H9 (cell line): ENCODE measurements around the gene SGTA. TPM values are rescaled to one million over a fixed set of nuclear protein-coding genes. Genes with fewer than 3 reads are reported as not detected.
A peak's percentile ranks its signal among the peaks of the same experiment; 100 is the strongest.

ENCODE experiments used
- DNase-seq: peaks from one replicate; pipeline ENCODE4 v3.0.0-alpha.2; 2017
- H2AFZ ChIP-seq: one replicate; pipeline ENCODE4 v1.6.1; 2013; ENCODE audit warnings: mild to moderate bottlenecking, low read length, control low read depth, moderate library complexity
- H2AK5ac ChIP-seq: 2 replicates; pipeline ENCODE4 v1.6.1; 2013; ENCODE audit warnings: low read length, control low read depth, mixed read lengths; ENCODE audit not compliant: insufficient read length
- H2BK120ac ChIP-seq: one replicate; pipeline ENCODE4 v1.6.1; 2013; ENCODE audit warnings: low read depth, mild to moderate bottlenecking, low read length, control low read depth, inconsistent platforms; ENCODE audit not compliant: poor library complexity, severe bottlenecking
- H2BK12ac ChIP-seq: 2 replicates; pipeline ENCODE4 v1.6.1; 2013; ENCODE audit warnings: low read length, control low read depth, mixed read lengths, low read depth; ENCODE audit not compliant: insufficient read length
- H2BK15ac ChIP-seq: 2 replicates; pipeline ENCODE4 v1.6.1; 2013; ENCODE audit warnings: low read depth, low read length, control low read depth
- H2BK20ac ChIP-seq: one replicate; pipeline ENCODE4 v1.6.1; 2013; ENCODE audit warnings: low read depth, mild to moderate bottlenecking, low read length, control low read depth, inconsistent platforms; ENCODE audit not compliant: poor library complexity, severe bottlenecking
- H2BK5ac ChIP-seq: 2 replicates; pipeline ENCODE4 v1.6.1; 2013; ENCODE audit warnings: low read length, control low read depth, mixed read lengths; ENCODE audit not compliant: insufficient read length
- H3K14ac ChIP-seq: 2 replicates; pipeline ENCODE4 v1.6.1; 2013; ENCODE audit warnings: low read length, control low read depth; ENCODE audit not compliant: insufficient read depth
- H3K18ac ChIP-seq: 2 replicates; pipeline ENCODE4 v1.6.1; 2013; ENCODE audit warnings: low read depth, mild to moderate bottlenecking, mixed read lengths, low read length, control low read depth; ENCODE audit not compliant: insufficient read length
- H3K23ac ChIP-seq: 2 replicates; pipeline ENCODE4 v1.6.1; 2013; ENCODE audit warnings: low read length, control low read depth, mixed read lengths, low read depth; ENCODE audit not compliant: insufficient read length
- H3K23me2 ChIP-seq: 2 replicates; pipeline ENCODE4 v1.6.1; 2013; ENCODE audit warnings: low read depth, mild to moderate bottlenecking, mixed read lengths, low read length, control low read depth; ENCODE audit not compliant: insufficient read length, poor library complexity, severe bottlenecking
- H3K27ac ChIP-seq: 2 replicates; pipeline ENCODE4 v1.5.1; 2013; ENCODE audit warnings: low read length, control low read depth, mixed read lengths, low read depth; ENCODE audit not compliant: insufficient read length
- H3K27me3 ChIP-seq: 2 replicates; pipeline ENCODE4 v1.6.1; 2013; ENCODE audit warnings: low read length, control low read depth, inconsistent platforms; ENCODE audit not compliant: insufficient read depth
- H3K4ac ChIP-seq: 2 replicates; pipeline ENCODE4 v1.6.1; 2013; ENCODE audit warnings: low read depth, mild to moderate bottlenecking, control low read depth, inconsistent platforms, low read length, moderate library complexity
- H3K4me1 ChIP-seq: 2 replicates; pipeline ENCODE4 v1.6.1; 2013; ENCODE audit warnings: low read length, control low read depth, inconsistent platforms; ENCODE audit not compliant: insufficient read depth
- H3K4me2 ChIP-seq: 2 replicates; pipeline ENCODE4 v1.6.1; 2013; ENCODE audit warnings: low read length, control low read depth, mixed read lengths; ENCODE audit not compliant: insufficient read length, insufficient read depth
- H3K56ac ChIP-seq: 2 replicates; pipeline ENCODE4 v1.6.1; 2013; ENCODE audit warnings: low read depth, mild to moderate bottlenecking, mixed read lengths, low read length, control low read depth; ENCODE audit not compliant: insufficient read length
- H3K79me1 ChIP-seq: 2 replicates; pipeline ENCODE4 v1.6.1; 2013; ENCODE audit warnings: low read depth, mild to moderate bottlenecking, moderate library complexity, low read length, control low read depth, inconsistent platforms; ENCODE audit not compliant: insufficient read depth, poor library complexity, severe bottlenecking
- H3K79me2 ChIP-seq: 2 replicates; pipeline ENCODE4 v1.6.1; 2013; ENCODE audit warnings: low read length, control low read depth, inconsistent platforms; ENCODE audit not compliant: insufficient read depth
- H3K9ac ChIP-seq: 2 replicates; pipeline ENCODE4 v1.6.1; 2013; ENCODE audit warnings: low read length, control low read depth, mixed read lengths; ENCODE audit not compliant: insufficient read length; ENCODE audit errors: extremely low read depth
- H3K9me3 ChIP-seq: one replicate; pipeline ENCODE4 v1.6.1; 2013; ENCODE audit warnings: low read depth, low read length, inconsistent platforms; ENCODE audit not compliant: control insufficient read depth
- H3T11ph ChIP-seq: one replicate; pipeline ENCODE4 v1.6.1; 2013; ENCODE audit warnings: mild to moderate bottlenecking, low read length, control low read depth, inconsistent platforms
- H4K20me1 ChIP-seq: one replicate; pipeline ENCODE4 v1.6.1; 2013; ENCODE audit not compliant: control insufficient read depth, insufficient read length, insufficient read depth
- H4K5ac ChIP-seq: 2 replicates; pipeline ENCODE4 v1.6.1; 2013; ENCODE audit warnings: low read depth, mild to moderate bottlenecking, mixed read lengths, low read length, control low read depth; ENCODE audit not compliant: insufficient read length
- H4K8ac ChIP-seq: replicated peaks from 2 replicates; pipeline ENCODE4 v1.6.1; 2013; ENCODE audit warnings: low read length, control low read depth, mixed read lengths, low read depth; ENCODE audit not compliant: insufficient read length
- H4K91ac ChIP-seq: 2 replicates; pipeline ENCODE4 v1.6.1; 2013; ENCODE audit warnings: low read depth, mild to moderate bottlenecking, moderate library complexity, mixed read lengths, low read length, control low read depth; ENCODE audit not compliant: insufficient read length
- H3K27ac Mint-ChIP-seq, 3 experiments: 2 replicates in 2 of 3; 3 replicates in 1 of 3; pipeline ENCODE4 v1.8.0; 2020 to 2021; ENCODE audit warnings: mixed read lengths in 3 of 3, mild to moderate bottlenecking in 1 of 3, moderate library complexity in 1 of 3
- H3K27me3 Mint-ChIP-seq: 2 replicates; pipeline ENCODE4 v1.8.0; 2021; ENCODE audit warnings: low read depth, mild to moderate bottlenecking, moderate library complexity, mixed read lengths
- H3K36me3 Mint-ChIP-seq, 3 experiments: 2 replicates in 2 of 3; 3 replicates in 1 of 3; pipeline ENCODE4 v1.8.0; 2020 to 2021; ENCODE audit warnings: low read depth in 3 of 3, mixed read lengths in 3 of 3; ENCODE audit not compliant: insufficient read depth in 1 of 3
- H3K4me1 Mint-ChIP-seq, 2 experiments: 2 replicates each; pipeline ENCODE4 v1.8.0; 2020; ENCODE audit warnings: mixed read lengths in 2 of 2
- H3K4me3 Mint-ChIP-seq, 2 experiments: 2 replicates in 1 of 2; 3 replicates in 1 of 2; pipeline ENCODE4 v1.8.0; 2020 to 2021; ENCODE audit warnings: mild to moderate bottlenecking in 2 of 2, mixed read lengths in 2 of 2, moderate library complexity in 1 of 2
- H3K9me3 Mint-ChIP-seq, 2 experiments: 2 replicates in 1 of 2; 3 replicates in 1 of 2; pipeline ENCODE4 v1.8.0; 2020; ENCODE audit warnings: mild to moderate bottlenecking in 2 of 2, mixed read lengths in 2 of 2, moderate library complexity in 1 of 2
- CTCF ChIP-seq: fragments of 200-600 bp; sonication (generic); conservative IDR thresholded peaks from 3 replicates; pipeline ENCODE4 v1.8.0; 2021; ENCODE audit warnings: antibody characterized with exemption, mild to moderate bottlenecking
- WGBS: extraction: QIAGEN DNeasy Blood & Tissue Kit; methylation state at CpG from one replicate; pipeline ENCODE4 v1.1.7; 2013; ENCODE audit warnings: missing lambda C conversion rate, low lambda C conversion rate, mixed read lengths; ENCODE audit not compliant: insufficient read length; ENCODE audit errors: extremely low coverage; 5-methylcytosine and 5-hydroxymethylcytosine counted together
- total RNA-seq: library from RNA; stranded (reverse); gene quantifications from 2 replicates; pipeline ENCODE4 v1.2.1, GENCODE V29; 2021

SGTA gene
- total RNA-seq, 1 experiment from 2014 or later: 102 TPM

GRCh38 chr19:2770055-2771013, 12.7 kb downstream of the SGTA start:
- Histone ChIP-seq H3K4me1 (no peaks in the 10 kb centered on the region), H2BK15ac (no peak overlapping the region), H3K23me2 (no peaks in the 10 kb centered on the region), H4K20me1 (no peaks in the 10 kb centered on the region), H4K5ac (no peak overlapping the region), H3K27me3 (no peaks in the 10 kb centered on the region), H3T11ph (no peak overlapping the region), H4K8ac (no peak overlapping the region), H3K18ac (no peak overlapping the region), H2BK12ac (no peak overlapping the region), H3K9me3 (no peaks in the 10 kb centered on the region), H3K27ac (no peak overlapping the region), H3K56ac (no peak overlapping the region), H2BK120ac (no peak overlapping the region), H4K91ac (no peak overlapping the region), H3K4ac (no peak overlapping the region), H3K79me1 (peaks cover 9% of the 10 kb centered on the region), H3K79me2 (peaks cover 40% of the 10 kb centered on the region; the same call in 1 of the 2 replicates), H2BK20ac (no peak overlapping the region), H3K4me2 (no peak overlapping the region), H3K14ac (no peak overlapping the region), H3K23ac (no peak overlapping the region), H2AFZ (no peak overlapping the region), H2BK5ac (no peak overlapping the region), H2AK5ac (no peak overlapping the region), H3K9ac (no peak overlapping the region)
- Mint-ChIP-seq H3K27me3 (no peaks in the 10 kb centered on the region), H3K9me3 (no peaks in the 10 kb centered on the region), H3K27ac (peak overlapping the region in 1 of 3 experiments; percentile 53; a peak in 1 of 7 replicates), H3K4me1 (no peaks in the 10 kb centered on the region), H3K4me3 (no peak overlapping the region), H3K36me3 (peaks cover 2 to 20% (median 18%) of the 10 kb centered on the region in 3 experiments; a peak in 6 of 7 replicates)
- no peak for DNase-seq
- WGBS: no CpG with 5 or more reads among the region's 40 CpGs
- TF ChIP-seq CTCF: no peak
